NCI-H1436 treated with DMSO at 0.1 percent for 48 hours (cell line): ENCODE measurements around the gene INVS.
"Not testable (repeated sequence)": the region's sequence is repeated elsewhere in the genome, so short reads cannot be mapped to it uniquely, and the experiment has no call there.

Experiments used
- DNase-seq: peaks from one replicate; lab custom pipeline; 2025; lab: John Stamatoyannopoulos, UW

Gene INVS

DNA sequence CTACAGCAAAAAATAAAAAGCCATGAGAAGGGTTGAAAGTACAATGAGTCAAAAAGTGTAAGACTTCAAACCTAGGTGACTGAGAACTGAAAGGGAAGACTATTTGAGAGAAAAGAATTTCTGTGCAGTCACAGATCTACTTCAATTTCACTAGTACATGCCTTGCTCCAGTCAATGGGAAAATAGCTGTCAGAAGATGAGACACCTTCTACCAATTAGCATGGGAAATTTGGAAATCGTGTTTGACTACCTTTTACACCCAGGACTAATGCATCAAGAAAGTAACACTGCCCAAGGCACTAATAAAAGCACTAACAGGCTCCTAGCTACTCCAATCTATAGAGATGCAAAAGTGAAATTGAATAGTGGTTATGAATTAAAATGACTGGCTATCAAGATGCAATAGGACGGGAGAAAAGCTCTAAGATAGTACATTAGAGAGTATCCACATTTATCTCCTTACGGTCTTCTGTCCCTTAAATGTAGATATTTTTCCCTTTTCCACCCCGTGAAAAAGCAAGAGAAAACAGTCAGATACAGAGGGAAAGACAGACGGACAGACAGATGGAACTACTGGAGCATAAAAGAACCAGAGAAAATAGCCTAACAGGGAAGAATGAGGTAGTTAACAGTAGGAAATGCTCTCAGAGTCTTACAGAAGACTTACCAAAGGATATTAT is 15.5 kb upstream of the INVS start:
- no peak for DNase-seq

DNA sequence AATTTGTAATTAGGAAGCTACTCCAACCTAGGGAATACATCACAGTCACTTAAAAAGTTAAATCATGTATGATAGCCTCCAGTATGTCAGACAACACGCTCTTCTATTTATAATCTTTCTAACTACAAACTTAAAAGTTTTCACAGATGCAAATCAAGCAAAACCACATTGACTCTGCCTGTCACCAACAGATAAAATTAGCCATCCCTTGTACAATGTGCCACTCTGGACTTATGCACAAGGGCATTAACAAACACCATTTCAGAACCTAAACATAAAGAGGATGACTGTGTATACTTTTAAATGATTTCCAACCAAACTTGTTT is 15.0 kb upstream of the INVS start:
- no peak for DNase-seq

DNA sequence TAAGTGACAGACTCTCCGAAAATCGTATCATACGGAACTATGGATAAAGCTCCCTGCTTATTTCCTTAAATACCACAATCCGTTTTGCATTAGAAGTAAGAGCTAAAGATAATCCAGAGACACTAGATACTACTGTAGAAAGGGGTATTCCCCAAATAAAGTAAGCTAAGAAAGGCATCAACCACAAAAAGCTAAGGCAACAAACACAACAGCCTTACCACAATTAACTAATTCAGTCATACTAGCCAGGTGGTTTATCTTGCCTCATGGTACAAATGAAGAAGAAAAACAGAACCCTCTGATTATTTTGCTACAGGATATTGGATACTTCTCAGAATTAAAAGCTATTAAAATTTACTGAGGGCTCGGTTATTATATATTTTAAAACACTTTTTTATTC is 14.3 kb upstream of the INVS start:
- DNase-seq: no peak

DNA sequence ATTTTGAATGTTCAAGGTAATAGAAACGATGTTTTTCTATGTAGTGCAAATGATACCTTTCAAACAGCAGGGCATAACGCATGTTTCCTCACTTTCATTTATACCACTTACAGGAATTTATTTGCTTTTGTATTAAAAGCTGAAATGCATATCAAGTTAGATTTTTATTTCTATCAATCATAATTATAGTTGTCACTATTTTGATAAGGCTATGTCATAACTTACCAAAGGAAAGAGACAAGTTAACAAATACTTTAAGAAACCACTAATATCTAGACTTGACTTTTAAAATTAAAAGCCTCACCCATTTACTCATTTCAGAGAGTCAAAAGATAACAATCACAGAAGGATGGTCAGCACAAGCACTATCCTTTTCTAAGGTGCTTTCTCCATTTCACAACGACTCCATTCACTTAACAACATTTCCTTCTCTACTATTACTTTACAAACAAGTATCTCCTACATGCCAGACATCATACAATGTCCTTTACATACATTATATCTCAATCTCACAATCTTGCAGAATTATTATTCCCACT is 12.9 kb upstream of the INVS start:
- DNase-seq: no peak

DNA sequence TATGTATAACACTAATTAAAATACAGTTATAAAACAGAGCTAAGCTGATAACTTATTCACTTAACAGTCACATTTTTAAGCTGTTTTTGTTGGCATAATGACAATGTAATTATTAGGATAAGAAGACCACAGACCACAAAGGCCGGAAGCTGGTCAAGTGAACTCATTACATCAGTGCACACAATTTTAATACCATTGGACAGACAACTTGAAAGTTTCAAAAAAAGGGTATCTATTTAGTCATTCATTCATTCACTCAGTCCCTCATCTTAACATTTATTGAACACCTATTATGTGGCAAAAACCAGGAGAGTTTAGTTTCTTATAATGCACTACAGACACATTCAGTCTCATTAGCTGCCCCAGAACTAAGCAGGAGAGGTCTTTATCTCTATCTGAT is 11.8 kb upstream of the INVS start:
- DNase-seq: no peak

DNA sequence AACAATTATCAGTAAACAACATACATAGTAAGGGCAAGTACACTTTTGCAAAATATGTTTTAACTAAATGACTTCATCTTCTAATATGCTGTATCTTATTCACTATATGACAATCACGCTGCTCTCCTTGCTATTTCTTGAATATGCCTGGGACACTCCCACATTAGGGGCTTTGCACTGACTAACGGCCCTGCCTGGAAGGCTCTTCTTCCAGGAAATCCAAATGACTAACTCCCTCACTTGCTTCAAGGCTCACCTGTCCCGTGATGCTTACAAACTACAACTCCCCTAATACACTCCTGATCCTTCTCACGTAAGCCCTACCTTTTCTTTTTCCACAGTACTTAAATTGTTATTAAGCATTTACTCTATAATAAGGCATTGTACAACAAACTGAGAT is 10.8 kb upstream of the INVS start:
- no peak for DNase-seq

DNA sequence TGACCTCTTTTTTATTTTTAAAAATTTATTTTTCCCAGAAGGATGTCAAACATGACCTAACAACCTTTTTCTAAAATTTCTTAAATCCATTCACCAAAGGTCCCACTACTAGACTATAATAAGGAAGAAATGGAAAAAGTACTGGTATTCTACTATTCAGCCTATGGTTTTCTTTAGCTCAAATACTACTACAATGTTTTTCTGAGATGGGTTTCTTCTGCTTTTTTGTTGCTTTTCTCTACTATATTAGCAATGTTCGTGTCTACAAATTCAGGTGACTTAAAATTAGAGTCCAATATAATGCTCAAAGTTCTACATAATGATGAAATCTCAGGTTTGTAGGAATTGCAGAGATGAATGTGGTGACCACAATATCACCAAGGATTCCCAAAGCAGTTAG is 8.2 kb upstream of the INVS start:
- DNase-seq: no peak

DNA sequence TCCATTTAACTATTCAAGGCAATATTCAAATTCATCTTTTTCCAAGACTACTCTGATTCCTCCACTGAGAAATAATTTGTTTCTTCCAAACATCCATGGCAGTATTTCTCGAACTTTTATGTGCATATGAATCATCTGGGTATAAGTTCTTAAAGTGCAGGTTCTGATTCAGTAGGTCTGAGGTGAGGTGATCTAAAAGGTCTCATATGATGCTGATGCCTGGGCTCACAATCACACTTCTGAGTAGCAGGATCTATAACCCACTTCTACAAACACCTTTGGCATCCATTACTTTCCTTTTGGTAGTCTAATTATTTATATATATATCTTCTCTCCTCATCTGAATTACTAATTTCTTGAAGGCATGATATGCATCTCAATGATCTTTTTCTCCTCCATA is 7.4 kb upstream of the INVS start:
- no peak for DNase-seq

DNA sequence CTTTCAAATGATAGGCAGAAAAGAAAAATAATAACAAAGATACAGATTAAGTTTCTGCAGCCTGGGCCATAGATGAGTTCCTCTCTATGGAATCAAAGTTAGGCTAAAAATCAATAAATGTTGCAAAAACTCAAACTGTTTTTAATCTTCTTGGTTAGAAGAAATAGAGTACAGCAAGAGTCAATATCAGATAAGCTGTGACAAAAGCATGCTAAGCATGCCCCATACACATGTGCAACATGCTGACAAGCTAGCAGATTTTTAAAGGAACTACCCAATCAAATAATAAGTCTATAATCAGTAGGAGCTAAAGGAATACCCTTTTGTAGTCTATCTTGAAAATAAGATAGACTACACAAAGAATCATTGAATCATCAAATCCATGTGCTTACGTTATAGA is 7.0 kb upstream of the INVS start:
- no peak for DNase-seq

DNA sequence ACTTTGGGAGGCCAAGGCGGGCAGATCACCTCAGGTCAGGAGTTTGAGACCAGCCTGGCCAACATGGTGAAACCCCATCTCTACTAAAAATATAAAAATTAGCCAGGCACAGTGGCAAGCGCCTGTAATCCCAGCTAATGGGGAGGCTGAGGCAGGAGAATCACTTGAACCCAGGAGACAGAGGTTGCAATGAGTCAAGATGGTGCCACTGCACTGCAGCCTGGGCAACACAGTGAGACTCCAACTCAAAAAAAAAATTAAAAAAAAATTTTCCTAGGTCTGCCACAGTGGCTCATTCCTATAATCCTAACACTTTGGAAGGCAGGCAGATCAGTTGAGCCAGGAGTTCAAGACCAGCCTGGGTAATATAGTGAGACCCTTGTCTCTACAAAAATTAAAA is 4.6 kb upstream of the INVS start:
- not testable (repeated sequence) for DNase-seq

DNA sequence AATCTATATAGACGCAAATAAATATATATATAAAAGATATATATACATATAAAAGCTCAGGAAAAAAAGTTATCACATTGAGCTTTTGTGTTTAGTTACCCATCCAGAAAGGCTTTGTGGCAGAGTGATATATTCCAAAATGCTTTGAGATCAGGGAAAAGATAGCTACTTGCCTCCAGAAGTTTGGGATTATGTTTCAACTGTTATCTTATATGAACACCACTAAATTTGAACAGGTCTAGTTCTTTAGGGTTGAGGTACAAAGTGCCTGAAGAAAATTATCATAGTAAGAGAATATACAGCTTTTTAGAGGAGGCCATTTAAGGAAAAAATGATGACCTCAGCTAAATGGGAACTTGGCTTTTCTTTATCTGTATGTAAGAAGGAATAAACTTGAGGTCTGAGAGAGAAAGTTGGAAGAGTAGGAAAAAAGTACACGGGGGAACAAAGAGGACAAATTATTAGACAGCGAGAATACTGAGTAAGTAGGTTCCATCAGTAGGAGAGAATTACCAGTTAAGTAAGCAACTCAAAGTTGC is 2.6 kb upstream of the INVS start:
- no peak for DNase-seq

DNA sequence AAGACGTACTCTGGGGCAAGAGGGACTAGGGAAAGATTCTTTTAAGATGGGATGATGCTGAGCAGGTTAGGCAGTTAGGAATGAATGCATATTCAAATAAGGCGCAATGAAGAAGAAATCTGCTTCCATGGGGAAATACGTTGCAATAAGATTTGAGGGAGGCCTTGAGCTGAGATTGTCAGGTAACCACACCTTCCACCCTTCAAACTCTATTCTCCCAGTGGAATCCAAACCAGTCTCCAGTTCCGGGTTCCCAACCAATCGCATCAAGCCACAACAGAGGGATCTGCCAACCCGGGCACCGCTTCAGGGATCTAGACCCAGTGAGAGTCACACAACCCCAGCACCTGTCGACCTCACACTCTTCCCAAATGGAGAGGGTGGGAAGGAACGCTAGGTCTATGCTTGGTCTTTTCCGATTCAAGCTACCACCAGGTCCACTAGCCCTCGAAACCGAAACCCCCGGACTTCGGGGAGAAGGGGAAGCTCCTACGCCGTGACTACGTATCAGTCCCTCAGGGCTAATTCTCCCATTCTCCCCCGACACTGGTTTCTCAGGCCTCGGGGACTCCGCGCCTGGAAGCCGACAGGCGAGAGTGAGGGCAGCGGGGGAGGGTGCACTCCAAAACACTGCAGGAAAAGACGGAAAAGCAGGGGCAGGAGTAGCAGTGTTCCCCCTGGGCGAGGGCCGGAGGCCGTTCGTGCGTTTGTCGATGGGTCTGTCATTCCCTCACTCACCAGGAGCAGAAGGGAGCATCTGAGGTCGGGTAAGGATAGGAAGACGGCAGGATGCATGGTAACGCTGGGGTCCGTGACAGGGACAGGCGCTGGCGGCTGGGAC is 777 bp upstream of the INVS start:
- no peak for DNase-seq

DNA sequence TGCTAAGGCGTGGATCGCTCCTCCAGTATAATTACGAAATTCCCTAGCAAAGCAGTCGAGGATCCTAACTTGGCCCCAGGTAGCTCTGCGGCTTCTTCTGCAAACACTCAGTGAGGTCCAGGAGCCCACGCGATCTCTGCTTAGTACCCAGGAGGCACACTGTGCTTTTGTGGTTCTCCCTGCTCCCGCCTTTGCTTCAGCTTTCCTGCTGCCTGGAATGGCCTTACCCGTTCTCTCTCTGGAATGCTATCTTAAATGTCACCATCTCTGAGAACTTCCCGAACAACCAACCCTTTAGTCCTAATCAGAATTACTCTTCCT is 639 bp downstream of the INVS start:
- no peak for DNase-seq

DNA sequence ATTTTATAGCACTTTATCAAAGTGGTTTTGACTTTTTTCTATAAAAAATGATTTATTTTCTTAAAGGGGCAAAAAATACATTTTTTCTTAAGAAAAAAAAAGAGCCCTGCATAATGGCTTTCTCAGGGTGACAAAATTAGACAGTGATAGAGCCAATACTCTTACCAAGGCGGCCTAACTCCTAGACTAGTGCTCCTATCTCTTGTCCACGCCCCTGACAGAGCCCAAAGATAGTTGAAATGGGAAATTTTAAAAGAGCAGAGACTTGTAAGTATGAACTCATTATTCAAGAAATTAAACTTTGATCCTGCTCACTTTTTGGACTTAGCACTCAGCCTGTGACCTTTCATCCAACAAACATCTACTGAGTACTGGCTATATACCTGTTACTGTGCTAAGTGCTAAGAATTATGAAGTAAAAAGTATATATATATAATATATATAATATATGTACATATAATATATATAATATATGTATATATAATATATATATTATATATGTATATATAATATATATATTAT is 1.2 kb downstream of the INVS start:
- DNase-seq: no peak

DNA sequence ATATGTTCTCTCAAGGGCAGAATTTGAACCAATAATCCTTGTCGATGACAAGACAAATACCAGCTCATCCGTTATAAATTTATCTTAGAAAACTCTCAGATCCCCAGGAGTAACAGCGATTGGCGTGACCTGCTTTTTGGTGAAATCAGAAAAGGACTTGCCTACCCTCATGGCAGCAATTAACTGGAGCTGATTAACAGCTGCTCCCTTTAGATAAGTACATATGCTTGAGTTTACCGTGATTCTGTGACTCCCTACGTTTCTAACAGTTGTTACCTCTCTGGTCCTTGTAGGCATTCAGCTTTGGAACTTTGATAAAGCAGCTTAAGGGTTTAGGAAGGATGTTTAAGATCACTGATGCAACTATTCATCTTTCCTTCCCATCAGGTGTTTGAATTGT is 2.6 kb downstream of the INVS start:
- DNase-seq: no peak

DNA sequence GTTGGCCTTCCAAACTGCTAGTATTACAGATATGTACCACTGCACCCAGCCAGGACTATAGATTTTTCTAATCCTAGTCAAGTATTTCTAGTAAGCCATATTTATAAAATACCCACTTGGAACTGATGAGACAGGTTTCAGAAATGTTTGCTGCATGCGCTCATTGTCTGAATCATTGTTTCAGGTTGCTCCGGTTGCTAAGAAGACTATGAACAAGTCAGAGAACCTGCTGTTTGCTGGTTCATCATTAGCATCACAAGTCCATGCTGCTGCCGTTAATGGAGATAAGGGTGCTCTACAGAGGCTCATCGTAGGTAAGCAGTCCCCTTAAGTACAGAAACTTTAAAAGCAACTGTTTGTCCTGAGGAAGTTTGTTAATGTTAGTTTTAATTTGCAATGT is 5.3 kb downstream of the INVS start:
- no peak for DNase-seq

DNA sequence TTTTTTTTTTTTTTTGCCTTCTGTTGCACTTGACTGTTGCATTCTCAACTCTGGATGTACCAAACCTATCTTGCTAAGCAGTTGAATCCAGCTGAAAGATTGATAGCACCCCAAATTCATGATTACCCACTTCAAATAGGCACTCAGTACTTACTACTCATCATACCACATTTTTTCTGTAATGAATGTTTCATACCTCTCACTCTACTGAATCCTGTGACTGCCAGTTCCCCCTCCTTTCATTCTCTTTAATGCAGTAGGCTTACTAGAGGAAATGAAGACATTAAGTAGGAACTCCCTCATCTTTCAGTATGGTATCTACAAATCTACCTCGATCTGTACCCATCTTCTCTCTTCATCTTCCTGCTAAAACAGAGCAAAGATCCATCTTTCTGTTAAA is 6.8 kb downstream of the INVS start:
- DNase-seq: no peak

DNA sequence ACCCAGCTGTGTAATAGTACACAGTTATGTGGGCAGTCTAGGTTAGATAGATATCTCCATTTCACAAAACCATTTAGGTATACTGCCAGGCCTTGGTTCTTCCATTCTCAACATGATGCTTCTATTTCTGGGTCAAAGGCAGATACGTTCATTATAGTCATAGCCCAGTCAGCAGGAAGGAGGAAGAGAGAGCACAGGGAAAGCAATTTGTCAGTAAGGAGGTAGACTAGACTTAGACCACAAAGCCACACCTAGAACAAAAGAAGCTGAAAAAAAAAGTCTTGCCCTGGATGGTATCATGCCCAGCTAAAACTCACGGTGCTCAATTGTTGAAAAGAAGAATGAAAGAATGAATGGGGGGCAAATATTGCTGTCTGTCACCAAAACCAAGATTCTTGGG is 7.6 kb downstream of the INVS start:
- no peak for DNase-seq

DNA sequence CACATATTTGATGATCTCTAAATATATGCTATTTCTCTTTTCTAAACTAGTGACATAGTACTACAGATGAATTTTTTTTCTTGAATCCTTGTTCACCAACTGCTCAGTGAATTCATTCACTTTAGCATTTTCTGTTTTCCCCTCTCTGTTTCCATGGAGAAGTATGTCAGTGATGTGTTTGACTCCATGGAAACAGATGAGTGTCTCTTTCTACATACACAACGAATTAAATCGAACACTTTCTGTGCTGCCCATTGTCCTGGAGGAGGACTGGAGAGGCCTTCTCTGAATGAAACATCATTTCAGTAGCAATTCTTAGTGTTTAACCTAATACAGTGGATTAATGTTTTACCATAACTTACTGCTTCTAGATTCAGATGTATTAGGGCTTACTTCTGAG is 9.5 kb downstream of the INVS start:
- DNase-seq: no peak

DNA sequence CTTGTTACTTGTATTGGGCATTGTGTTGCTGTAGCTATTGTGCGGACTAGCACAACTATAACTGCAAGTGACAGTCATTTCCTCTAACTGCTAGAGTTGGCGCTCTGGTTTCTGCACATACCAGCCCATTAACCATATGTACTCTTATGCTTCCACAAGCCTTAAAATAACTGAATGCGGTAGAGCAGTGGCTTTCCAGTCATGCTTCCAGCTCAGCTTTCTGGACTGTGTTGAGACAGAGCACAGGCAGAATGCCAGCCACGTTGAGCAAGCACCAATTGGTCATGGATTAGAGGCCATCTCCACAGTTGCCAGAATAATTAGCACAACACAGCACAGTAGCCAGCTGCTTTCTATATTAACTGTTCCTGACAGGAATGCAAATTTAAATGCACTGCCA is 12.2 kb downstream of the INVS start:
- no peak for DNase-seq

DNA sequence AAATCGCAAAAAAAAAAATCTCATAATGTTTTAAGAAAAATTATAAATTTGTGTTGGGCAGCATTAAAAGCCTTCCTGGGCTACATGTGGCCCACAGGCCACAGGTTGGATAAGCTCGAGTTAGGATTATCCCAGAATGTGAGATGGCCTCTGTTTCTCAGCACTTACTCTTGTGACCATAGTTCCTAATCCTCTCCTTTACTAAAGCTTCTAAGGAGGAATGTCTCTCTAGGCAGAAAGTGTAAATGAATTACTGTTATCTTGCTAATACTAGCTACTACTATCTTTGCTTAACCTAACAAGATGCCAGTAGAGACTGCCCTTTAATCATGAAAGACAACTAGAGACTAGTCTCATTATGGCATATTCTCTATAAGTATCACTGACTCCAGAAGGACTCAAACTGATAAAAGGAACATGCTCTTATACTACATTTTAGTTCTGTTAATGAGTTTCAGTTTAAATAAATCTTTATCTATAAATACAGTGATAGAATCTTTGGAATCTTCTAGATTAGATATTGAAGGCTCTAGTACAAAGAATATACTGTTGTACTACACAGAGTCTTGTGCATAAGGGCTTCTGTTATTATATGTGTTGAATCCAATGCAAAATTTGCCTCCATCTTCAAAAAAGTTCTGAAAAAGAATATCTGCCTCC is 13.8 kb downstream of the INVS start:
- DNase-seq: no peak

DNA sequence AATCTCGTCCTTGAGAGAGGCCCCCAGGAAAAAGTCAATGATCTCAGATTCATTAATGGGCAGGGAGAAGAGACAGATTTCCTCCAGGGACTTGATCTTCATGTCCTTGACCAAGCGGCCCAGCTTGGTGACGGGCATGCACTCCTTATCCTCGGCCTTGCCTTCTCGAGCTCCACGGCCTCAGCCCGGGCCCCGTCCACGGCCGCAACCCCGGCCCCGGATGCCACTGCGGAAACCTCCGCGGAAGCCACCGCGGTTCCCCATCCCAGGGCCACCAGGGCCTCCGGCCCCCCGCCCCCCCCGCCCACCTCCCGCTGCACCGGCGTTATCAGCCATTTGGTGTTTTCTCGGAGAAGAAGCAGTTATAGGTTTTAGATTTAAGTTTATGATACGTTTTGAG is 18.3 kb downstream of the INVS start:
- DNase-seq: no peak

DNA sequence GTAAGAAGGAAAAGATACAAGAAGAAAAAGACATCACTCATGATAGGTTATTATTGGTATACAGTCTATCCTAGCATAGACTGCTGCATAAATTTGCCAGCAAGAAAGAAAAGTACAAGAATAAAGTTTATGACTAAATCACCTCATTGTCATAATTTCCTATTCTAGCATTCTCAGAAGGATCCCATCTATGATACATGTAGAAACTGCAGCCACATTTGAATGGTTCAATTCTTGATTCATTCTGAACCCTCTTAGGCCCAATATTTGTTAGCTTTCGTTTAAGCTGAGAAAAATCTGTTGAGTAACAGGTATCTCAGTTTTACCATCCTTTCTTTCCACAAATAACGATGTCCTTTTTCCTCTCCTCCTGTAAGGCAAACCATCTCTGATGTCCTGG is 21.2 kb downstream of the INVS start:
- DNase-seq: no peak
